Stimulated activated naive B cell treated with anti-CD40 and anti-IgM and Interleukin-4, amounts not matched to agents 10 μg/mL and 1 μg/mL and 100 μg/mL, for 72 hours (primary cell): ENCODE results near the gene COPG2.

ENCODE experiments used
- ATAC-seq, 2 donors: fragments of 150-1000 bp; cut with Tn5 transposase; replicated peaks; 2 replicates each; pipeline ENCODE4 v1.10.0; 2021; ENCODE audit warnings: moderate library complexity in 1 of 2
- DNase-seq: peaks from one replicate; pipeline ENCODE4 v3.0.0; 2021
- H3K27ac Mint-ChIP-seq: one replicate; pipeline ENCODE4 v1.8.0; 2022; ENCODE audit warnings: mild to moderate bottlenecking, mixed read lengths
- H3K27me3 Mint-ChIP-seq, 2 donors: one replicate each; pipeline ENCODE4 v1.8.0; 2022; ENCODE audit warnings: mixed read lengths in 2 of 2
- H3K36me3 Mint-ChIP-seq, 2 donors: one replicate each; pipeline ENCODE4 v1.8.0; 2022; ENCODE audit warnings: mixed read lengths in 2 of 2, mild to moderate bottlenecking in 1 of 2
- H3K4me1 Mint-ChIP-seq, 2 donors: one replicate each; pipeline ENCODE4 v1.8.0; 2022; ENCODE audit warnings: mixed read lengths in 2 of 2, mild to moderate bottlenecking in 1 of 2
- H3K4me3 Mint-ChIP-seq, 2 donors: one replicate each; pipeline ENCODE4 v1.8.0; 2022; ENCODE audit warnings: mild to moderate bottlenecking in 2 of 2, mixed read lengths in 2 of 2, moderate library complexity in 1 of 2
- H3K9me3 Mint-ChIP-seq, 2 donors: one replicate each; pipeline ENCODE4 v1.8.0; 2022; ENCODE audit warnings: mixed read lengths in 2 of 2, mild to moderate bottlenecking in 1 of 2

The COPG2 gene

GRCh38 chr7:130672146-130672545, 3.6 kb upstream of the COPG2 start:
- DNase-seq (no peak), ATAC-seq (no peak)
- peaks cover 8 to 20% of the 10 kb centered on the region in 2 donors for H3K4me1 Mint-ChIP-seq
- H3K4me3 Mint-ChIP-seq, result no peak overlapping the region
- H3K27me3 Mint-ChIP-seq, result peaks cover 4 to 5% of the 10 kb centered on the region in 2 donors
- no peaks in the 10 kb centered on the region for H3K36me3 Mint-ChIP-seq
- no peak overlapping the region for H3K27ac Mint-ChIP-seq
- no peaks in the 10 kb centered on the region for H3K9me3 Mint-ChIP-seq

DNA sequence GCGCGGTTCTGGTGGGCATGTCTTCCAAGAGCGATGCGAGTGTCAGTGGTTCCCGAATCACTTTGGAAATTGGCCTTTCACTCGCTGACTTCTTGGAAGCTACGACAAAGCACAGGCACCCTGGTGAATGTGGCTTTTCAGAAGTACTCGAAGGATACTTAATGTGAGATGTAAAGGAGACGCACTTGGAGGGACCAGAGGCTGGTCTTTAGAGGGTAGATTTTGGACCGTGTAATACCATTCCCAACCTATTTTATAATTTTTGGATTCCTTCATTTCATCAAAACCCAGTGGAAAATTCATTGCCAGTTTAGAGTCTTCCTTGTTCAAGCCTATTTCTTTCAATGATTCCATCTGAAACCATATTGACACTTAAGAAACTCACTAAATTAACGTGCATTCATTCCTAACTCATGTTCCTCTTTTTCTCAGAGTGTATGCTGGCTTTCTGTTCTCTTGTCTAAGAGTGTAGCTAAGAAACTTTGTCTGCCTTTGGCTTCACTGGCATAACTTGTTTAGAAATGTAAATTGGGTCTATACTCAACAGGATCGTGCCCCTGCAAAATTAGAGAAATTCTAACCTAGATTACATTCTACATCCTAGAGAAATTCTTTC, 645 bp upstream of the COPG2 start:
- peak overlapping the region; percentile 93 for H3K27ac Mint-ChIP-seq
- peak overlapping the region; percentile 91 to 92 for H3K4me3 Mint-ChIP-seq
- peaks cover under 1% of the 10 kb centered on the region in 2 donors for H3K27me3 Mint-ChIP-seq
- peak; percentile 5 to 14 for ATAC-seq
- no peak for DNase-seq
- H3K9me3 Mint-ChIP-seq, result no peaks in the 10 kb centered on the region
- H3K36me3 Mint-ChIP-seq, result no peaks in the 10 kb centered on the region
- peaks cover 8 to 21% of the 10 kb centered on the region in 2 donors for H3K4me1 Mint-ChIP-seq

DNA sequence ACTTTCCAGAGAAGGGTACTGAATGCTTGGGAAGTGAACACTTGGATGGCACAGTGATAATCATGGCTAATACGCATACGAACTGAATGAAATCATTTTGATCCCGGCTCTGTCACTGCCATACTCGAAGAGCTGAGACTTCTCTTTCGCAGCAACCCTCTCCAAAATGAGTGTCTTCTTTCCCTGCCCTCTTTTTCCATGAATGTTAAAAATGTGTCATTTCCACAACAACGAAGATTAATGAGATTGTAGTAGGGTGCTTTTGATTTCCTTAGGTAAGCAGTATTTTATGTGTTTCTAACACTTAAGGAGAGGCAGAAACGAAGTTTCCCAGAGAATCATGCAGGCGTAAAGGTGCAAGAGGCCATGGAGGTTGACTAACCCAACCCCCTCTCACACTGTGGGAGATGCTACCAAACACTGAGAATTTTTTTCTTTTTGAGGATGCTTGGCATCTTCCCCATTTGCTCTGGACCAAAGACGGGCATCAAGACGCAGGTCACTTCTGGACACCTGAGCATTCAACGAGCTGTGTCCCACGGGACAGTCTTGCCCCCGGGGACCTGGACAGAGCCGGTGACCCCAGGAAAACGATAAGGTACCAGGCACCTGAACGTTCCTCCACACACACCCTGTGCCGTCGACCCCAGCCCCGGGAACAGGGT, 823 bp downstream of the COPG2 start:
- no peaks in the 10 kb centered on the region for H3K36me3 Mint-ChIP-seq
- peak; percentile 1 to 4 for ATAC-seq

DNA sequence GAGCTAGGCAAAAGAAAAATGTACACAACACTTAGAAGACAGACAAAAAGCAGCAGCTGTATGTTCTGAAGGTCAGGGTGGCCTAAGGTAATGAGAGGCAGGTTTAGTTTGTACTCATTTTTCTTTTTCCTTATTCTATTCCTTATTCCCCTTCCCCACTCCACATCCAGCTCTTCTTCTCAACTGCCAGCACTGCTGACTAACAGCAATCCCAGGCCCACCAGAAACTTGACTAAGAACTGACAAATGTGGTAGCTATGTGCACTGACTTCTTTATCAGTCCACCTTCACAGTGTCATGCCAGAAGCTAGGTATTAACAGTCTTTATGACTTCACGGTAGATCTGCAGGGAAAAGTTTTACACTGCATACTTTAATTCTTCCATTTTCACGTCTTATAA, 6.1 kb downstream of the COPG2 start:
- Mint-ChIP-seq H3K4me1 (peaks cover 4 to 6% of the 10 kb centered on the region in 2 donors), H3K4me3 (no peak overlapping the region), H3K27me3 (no peaks in the 10 kb centered on the region), H3K27ac (no peak overlapping the region), H3K36me3 (peaks cover 15 to 30% of the 10 kb centered on the region in 2 donors), H3K9me3 (no peaks in the 10 kb centered on the region)
- DNase-seq (no peak), ATAC-seq (no peak)

More for the DNA sequence above, 823 bp downstream of the COPG2 start:
- Mint-ChIP-seq H3K27me3 (no peaks in the 10 kb centered on the region), H3K27ac (peak overlapping the region; percentile 56), H3K9me3 (no peaks in the 10 kb centered on the region), H3K4me3 (peak overlapping the region; percentile 82 to 84), H3K4me1 (peaks cover 8 to 21% of the 10 kb centered on the region in 2 donors)
- DNase-seq, result no peak

GRCh38 chr7:130655286-130655685, 13.3 kb downstream of the COPG2 start:
- Mint-ChIP-seq H3K9me3 (peaks cover 0 to 3% of the 10 kb centered on the region in 2 donors), H3K27ac (no peak overlapping the region), H3K36me3 (peaks cover 18 to 37% of the 10 kb centered on the region in 2 donors), H3K4me3 (no peak overlapping the region), H3K4me1 (peaks cover 0 to 5% of the 10 kb centered on the region in 2 donors), H3K27me3 (no peaks in the 10 kb centered on the region)
- DNase-seq, result no peak
- ATAC-seq, result no peak

DNA sequence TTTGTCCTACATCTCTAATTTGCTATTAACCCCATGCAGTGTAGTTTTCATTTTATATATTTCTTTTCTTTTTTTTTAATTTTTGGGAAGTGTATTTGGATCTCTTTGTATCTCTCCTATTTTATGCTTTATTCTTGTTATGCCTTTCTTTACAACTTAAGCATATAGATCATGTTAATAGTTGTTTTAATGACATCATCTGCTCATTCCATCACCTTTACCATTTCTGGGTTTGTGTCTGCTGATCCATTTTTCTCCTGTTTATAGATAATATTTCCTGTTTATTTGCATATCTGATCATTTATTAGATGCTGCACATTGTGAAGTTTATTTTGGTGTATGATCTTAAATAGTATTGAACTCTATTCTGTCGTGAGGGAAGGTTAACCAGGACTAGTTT, 13.7 kb downstream of the COPG2 start:
- Mint-ChIP-seq H3K27ac (no peak overlapping the region), H3K36me3 (peaks cover 17 to 37% of the 10 kb centered on the region in 2 donors), H3K4me1 (peaks cover 4 to 8% of the 10 kb centered on the region in 2 donors), H3K27me3 (no peaks in the 10 kb centered on the region), H3K9me3 (peaks cover 3 to 6% of the 10 kb centered on the region in 2 donors), H3K4me3 (no peak overlapping the region)
- no peak for ATAC-seq
- DNase-seq, result no peak

DNA sequence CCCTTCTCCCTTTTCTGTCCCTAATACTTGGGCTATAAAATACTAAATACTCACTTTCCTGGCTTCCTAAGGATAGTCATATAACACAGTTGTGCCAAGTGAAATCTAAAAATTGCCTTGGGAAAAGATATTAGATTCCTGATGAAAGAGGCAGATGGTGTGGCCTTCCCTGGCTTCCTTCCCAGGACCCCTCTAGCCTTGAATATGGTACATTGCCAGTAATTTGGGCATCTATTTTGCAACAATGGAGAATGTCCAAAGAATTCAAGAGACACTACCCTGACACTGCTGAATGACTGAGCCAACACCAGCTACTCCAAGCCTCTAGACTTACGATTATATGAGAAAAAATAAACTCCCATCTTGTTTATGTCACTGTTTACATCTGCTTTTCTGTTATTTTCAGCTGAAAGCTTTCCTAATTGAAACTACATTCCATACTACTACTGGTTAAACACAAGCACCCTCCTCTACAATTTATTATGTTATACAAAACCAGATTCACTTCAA, 17.9 kb downstream of the COPG2 start:
- Mint-ChIP-seq H3K4me3 (no peak overlapping the region), H3K9me3 (peaks cover 14 to 21% of the 10 kb centered on the region in 2 donors), H3K36me3 (peaks cover 42 to 60% of the 10 kb centered on the region in 2 donors), H3K27me3 (no peaks in the 10 kb centered on the region), H3K4me1 (peaks cover 24 to 25% of the 10 kb centered on the region in 2 donors), H3K27ac (no peak overlapping the region)
- no peak for ATAC-seq
- DNase-seq, result no peak

DNA sequence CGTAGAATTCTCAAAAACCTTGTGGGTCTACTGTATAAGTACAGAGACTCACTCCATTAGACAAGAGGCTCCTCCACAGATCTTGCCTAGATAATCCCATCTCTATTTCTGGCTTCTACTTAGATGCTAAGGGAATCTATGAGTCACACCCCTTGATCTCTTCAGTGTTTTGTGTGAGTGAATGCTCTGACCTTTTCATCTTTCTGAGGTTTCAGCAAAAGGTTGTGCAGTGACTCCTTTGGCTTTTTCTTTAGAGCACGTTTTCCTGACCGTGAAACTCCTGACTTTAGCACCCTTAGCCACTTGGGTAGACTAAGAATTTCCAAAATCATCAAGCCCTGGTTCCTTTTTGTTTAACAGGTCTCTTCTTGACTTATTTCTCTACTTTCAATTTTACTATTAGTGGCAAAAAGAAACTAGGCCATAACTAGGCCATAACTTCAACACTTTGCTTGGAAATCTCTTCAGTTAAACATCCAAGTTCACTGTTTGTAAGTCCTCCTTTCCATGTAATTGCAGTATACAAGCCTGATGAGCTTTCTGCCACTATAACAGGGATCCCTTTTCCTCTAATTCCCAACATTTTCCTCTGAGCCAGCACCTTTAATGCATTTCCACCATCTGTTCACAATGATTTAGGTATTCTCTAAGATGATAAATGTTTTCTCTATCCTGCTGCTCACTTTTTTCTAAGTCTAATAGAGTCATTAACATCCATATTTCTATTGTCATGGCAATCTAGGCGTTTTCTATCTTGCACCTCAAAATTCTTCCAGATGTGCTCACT, 19.4 kb downstream of the COPG2 start:
- Mint-ChIP-seq H3K27me3 (no peaks in the 10 kb centered on the region), H3K9me3 (peaks cover 18 to 21% of the 10 kb centered on the region in 2 donors), H3K27ac (peak overlapping the region; percentile 87), H3K4me1 (peaks cover 24 to 25% of the 10 kb centered on the region in 2 donors), H3K36me3 (peaks cover 47 to 59% of the 10 kb centered on the region in 2 donors), H3K4me3 (peak overlapping the region; percentile 57 to 72)
- peak; percentile 95 for ATAC-seq
- DNase-seq, result peak; percentile 51

- H3K4me1 Mint-ChIP-seq, result peaks cover 20 to 25% of the 10 kb centered on the region in 2 donors
- H3K27ac Mint-ChIP-seq, result peak overlapping the region; percentile 87
- ATAC-seq (peak; percentile 68 to 79), DNase-seq (peak; percentile 1)
- peaks cover 18 to 21% of the 10 kb centered on the region in 2 donors for H3K9me3 Mint-ChIP-seq
- peaks cover 45 to 55% of the 10 kb centered on the region in 2 donors for H3K36me3 Mint-ChIP-seq
- H3K27me3 Mint-ChIP-seq, result no peaks in the 10 kb centered on the region
- H3K4me3 Mint-ChIP-seq, result peak overlapping the region; percentile 57 to 72
These were observed 20.0 kb downstream of the COPG2 start for GRCh38 chr7:130648580-130648979.

GRCh38 chr7:130642383-130642782, 26.2 kb downstream of the COPG2 start:
- Mint-ChIP-seq H3K9me3 (peaks cover 6 to 8% of the 10 kb centered on the region in 2 donors), H3K4me1 (peaks cover 5 to 10% of the 10 kb centered on the region in 2 donors), H3K4me3 (no peak overlapping the region), H3K36me3 (peaks cover 56 to 58% of the 10 kb centered on the region in 2 donors), H3K27ac (no peak overlapping the region), H3K27me3 (no peaks in the 10 kb centered on the region)
- ATAC-seq (no peak), DNase-seq (no peak)

- Mint-ChIP-seq H3K36me3 (peaks cover 59 to 61% of the 10 kb centered on the region in 2 donors), H3K4me3 (no peak overlapping the region), H3K27me3 (no peaks in the 10 kb centered on the region), H3K9me3 (peaks cover 7 to 11% of the 10 kb centered on the region in 2 donors), H3K27ac (no peak overlapping the region), H3K4me1 (peaks cover 5 to 10% of the 10 kb centered on the region in 2 donors)
- no peak for ATAC-seq
- no peak for DNase-seq
These were observed 27.1 kb downstream of the COPG2 start for GRCh38 chr7:130641497-130641896.

GRCh38 chr7:130641040-130641439, 27.5 kb downstream of the COPG2 start:
- ATAC-seq (no peak), DNase-seq (no peak)
- peaks cover 57 to 59% of the 10 kb centered on the region in 2 donors for H3K36me3 Mint-ChIP-seq
- no peak overlapping the region for H3K4me3 Mint-ChIP-seq
- H3K9me3 Mint-ChIP-seq, result peaks cover 6 to 13% of the 10 kb centered on the region in 2 donors
- H3K27ac Mint-ChIP-seq, result no peak overlapping the region
- no peaks in the 10 kb centered on the region for H3K27me3 Mint-ChIP-seq
- H3K4me1 Mint-ChIP-seq, result peaks cover 5 to 8% of the 10 kb centered on the region in 2 donors

GRCh38 chr7:130639388-130639787, 29.2 kb downstream of the COPG2 start:
- ATAC-seq (no peak), DNase-seq (no peak)
- Mint-ChIP-seq H3K27me3 (no peaks in the 10 kb centered on the region), H3K4me3 (no peak overlapping the region), H3K36me3 (peaks cover 55 to 57% of the 10 kb centered on the region in 2 donors), H3K9me3 (peaks cover 17% of the 10 kb centered on the region in 2 donors), H3K27ac (no peak overlapping the region), H3K4me1 (peaks cover 5% of the 10 kb centered on the region in 2 donors)

DNA sequence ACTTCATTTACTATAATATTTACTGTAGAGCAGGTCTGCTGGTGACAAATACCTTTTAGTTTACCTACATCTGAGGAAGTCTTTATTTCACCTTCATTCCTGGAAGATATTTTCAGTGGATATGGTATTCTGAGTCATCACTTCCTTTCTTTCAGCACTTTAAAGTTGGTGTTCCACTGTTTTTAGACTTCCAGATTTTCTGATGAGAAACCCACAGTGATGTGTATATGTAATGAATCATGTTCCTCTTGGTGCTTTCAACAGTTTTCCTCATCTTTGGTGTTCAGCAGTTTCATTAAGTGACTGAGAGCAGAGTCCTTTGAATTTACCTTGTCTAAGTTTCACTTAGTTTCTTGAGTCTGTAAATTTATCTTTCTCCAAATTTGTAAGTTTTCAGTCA, 36.4 kb downstream of the COPG2 start:
- H3K27ac Mint-ChIP-seq, result no peak overlapping the region
- peaks cover 33% of the 10 kb centered on the region in 2 donors for H3K9me3 Mint-ChIP-seq
- H3K36me3 Mint-ChIP-seq, result peaks cover 30 to 41% of the 10 kb centered on the region in 2 donors
- ATAC-seq (no peak), DNase-seq (no peak)
- H3K4me3 Mint-ChIP-seq, result no peak overlapping the region
- no peaks in the 10 kb centered on the region for H3K27me3 Mint-ChIP-seq
- H3K4me1 Mint-ChIP-seq, result no peaks in the 10 kb centered on the region
